HG03558 (cell line): ENCODE measurements around the gene RBFOX1.

Source experiments
- ATAC-seq: cut with Tn5 transposase; IDR thresholded peaks from one replicate; pipeline ENCODE4 v1.9.1; 2021; ENCODE audit warnings: moderate number of reproducible peaks; ENCODE audit not compliant: unreplicated experiment; ENCODE audit errors: extremely low read depth

Gene RBFOX1

DNA sequence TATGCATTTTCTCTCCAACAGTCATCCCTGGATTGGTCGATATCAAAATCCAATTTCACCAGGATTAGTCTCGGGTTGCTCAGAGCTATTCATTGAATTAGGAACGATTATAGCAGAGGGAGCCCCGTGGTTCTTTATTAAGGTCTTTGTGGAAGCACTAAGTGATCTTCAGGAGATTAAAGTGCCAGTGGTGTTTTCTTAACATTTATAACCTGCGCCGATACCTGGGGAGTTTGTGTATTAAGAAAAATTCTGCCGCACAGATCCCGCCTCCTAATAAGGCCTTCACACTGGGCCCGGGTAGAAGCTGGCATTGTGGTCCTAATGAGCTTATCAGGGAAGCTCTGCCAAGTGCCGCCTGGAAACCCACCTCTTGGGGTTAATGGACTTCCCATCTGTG lies 238.7 kb downstream of the RBFOX1 start:
- no peak for ATAC-seq

DNA sequence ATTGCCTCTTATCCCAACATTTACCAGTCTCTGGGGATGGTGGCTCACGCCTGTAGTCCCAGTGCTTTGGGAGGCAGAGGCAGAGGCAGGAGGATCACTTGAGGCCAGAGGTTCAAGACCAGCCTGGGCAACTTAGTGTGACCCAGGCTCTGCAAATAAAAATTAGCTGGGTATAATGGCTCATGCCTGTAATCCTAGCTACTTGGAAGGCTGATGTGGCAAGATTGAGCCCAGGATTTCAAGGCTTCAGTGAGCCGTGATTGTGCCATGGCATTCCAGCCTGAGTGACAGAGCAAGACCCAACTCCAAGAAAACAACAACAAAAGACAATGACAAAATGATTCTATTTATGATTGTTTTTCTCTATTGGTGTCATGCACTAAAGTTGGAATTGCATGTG lies 244.9 kb downstream of the RBFOX1 start:
- no peak for ATAC-seq

DNA sequence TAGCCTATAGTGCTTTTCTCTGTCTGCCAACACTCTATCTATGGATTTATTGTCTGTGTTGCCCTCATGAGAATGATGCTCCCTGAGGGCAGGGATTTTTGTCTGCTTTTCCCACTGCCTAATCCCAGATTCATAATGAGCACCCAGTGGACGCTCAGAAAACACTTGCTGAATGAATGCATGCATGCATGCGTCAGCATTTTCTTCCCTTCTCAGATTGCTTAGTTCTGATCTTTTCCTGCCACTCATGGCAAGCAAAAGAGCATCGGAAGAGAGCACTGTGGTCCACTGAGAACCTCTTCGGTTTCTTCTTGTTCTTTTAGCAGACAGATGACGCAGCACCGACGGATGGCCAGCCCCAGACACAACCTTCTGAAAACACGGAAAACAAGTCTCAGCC lies 246.8 kb downstream of the RBFOX1 start:
- ATAC-seq: no peak

DNA sequence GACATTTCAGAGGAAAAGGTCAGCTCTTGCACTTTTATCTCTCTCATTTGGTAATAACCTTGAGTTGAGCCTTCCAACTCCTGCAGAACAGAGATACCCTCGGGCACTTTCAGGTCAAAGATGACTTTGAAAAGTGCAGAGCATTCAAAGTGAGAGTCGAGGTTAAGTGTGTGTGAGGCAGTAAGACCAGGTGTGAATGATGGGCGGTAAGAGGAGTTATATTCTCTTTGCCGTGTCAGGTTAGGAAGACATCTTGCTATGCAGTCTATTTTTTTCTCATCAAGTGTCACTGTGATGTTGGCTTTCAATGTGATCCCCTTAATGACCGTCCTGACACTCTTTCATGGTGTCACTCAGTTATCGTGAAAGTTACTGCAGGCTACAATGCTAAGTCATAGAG lies 248.5 kb downstream of the RBFOX1 start:
- ATAC-seq: no peak

DNA sequence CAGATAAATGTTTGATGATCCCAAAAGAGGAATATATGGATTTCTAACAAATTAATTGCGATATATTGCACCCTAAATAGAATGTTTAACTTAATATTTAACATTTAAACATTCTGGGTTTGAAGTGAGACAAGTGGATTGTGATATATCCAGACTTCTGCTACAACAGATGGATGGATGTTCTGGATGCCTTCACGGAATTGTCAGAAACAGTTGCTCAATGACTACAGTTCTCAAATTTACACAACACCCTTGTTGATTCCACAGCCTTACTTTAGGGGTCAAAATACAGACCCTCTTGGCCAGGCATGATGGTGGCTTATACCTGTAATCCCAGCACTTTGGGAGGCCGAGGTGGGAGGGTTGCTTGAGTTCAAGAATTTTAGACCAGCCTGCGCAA lies 250.8 kb downstream of the RBFOX1 start:
- no peak for ATAC-seq

DNA sequence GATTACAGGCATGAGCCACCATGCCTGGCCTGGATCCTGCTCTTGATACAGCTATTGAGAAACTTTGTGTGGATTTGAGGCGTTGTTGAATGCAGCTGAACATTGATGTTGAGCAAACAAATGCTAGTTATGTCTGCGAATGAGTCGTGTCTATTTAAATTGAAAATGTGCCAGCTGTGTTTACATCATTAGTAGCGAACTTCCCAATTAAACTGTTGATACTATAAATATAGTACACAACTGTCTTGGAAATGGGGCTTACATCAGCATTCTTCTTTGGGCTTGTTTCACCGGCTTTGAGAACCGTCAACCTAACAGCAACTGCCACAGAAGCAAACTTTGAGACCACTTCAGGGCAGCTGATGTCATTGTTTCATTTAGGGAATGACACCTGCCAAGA lies 251.9 kb downstream of the RBFOX1 start:
- no peak for ATAC-seq

DNA sequence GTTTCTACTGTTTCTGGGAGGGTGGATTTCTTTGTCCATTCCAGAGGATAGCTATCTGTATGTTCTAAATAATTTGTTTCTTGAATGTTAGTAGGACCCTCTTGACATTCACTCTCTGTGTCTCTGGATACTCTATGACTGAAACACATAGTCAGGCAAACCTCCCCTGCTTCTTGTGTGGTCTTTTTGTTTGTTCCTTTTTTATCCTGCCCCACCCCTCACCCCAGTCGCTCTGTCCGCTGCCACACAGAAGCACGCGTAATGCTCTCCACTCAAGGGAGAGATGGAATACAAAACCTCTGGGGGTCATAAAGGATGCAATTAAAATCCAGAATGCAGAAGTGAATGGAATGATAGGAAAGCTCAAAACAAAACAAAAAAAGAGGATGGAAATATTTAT lies 253.1 kb downstream of the RBFOX1 start:
- no peak for ATAC-seq

DNA sequence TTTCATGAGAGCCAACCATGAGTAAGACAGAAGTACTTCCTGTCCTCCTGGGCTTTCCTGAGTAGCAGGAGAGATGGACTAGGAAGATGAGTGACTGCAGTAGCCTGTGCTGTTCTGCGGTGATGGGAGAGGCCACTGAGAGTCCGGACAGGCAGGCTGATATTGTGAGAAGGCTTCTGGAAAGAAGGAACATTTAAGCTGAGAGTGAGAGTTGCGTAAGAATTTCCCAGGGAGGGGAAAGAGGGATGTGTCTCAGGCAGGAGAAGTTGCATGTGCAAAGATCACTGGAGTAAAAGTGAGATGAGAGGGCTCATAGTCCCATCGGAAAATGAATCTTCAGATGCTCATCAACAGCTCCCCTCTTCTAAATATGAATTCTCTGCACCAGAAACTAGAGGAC lies 258.3 kb downstream of the RBFOX1 start:
- ATAC-seq: no peak

DNA sequence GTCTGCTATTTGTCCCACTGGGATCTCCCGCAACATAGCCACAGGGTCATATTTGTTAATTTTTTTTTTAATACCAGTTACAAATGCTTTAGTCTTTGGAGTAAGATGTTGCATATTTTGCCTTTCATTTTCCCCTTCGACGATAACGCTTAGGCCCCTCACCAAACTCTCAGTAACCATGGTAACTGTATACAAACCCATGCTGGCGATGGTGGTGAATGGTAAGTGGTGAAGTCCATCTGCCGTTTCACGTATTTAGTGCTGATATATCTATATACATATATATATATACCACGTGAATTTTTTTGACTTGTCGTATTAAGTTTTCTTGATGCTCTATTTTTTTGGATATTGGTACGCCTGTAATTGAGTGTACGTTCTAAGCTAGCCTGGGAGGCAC lies 263.7 kb downstream of the RBFOX1 start:
- no peak for ATAC-seq

DNA sequence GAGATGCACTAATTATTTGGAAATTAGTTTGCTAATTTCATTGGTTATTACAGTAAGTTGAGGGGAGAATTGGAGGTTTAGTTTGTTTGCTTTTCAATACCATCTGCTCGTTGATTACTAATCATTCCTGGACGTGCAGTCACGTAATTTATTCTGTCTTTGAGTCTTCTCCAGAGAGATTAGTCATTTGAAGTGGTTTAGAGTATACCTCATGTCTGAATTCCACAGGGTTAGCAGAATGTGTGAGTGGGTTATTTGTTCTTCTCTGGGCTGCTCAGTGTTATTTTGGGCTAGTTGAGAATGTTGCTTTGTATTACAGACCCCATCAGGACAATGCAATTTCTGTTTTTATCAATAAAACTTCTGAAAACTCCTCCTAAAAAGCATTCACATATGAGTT lies 265.0 kb downstream of the RBFOX1 start:
- ATAC-seq: no peak

DNA sequence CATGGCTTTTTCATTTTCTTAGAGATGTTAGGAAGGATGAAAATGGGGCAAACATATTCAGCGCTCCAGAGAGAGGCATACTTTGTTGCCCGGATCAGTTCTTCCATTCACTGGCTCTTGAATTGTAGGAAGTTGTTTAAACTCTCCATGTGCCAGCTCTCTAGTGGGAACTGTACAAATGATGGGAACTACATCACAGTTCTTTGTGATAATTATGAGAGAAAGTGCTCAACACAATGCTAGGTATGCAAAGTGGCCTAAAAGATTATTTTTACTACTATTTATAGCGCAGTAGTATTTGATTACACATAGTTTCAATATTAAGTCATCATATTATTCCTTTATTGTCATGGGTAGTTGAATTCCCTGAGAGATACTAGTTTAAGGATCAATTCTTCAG lies 268.5 kb downstream of the RBFOX1 start:
- no peak for ATAC-seq

DNA sequence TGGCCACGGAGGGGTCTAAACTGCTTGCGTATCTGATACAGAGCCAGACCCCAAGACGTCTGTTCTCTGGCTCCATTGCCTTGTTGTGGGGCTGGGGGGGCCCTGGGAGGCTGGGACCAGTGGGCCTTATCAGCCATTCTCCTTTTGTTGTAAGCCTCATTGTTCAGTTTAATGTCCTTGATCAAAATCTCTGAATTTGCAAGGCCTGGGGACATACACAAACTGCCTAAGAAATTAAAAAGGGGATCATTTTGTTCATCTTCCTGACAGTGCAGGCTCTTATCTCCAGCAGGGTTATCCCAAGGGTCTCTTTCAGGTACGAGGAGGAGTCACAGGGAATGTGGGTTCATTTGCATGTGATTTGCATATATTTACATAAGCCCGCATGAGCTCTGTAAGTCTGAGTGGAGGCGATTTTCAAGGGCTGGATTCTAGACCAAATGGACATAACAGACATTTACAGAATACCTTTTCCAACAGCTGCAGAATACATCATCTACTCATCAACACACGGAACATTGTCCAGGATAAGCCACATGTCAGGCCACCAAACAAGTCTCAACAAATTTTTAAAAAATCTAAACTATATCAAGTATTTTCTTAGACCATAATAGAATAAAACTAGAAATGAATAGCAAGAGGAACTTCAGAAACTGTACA lies 269.8 kb downstream of the RBFOX1 start:
- no peak for ATAC-seq

DNA sequence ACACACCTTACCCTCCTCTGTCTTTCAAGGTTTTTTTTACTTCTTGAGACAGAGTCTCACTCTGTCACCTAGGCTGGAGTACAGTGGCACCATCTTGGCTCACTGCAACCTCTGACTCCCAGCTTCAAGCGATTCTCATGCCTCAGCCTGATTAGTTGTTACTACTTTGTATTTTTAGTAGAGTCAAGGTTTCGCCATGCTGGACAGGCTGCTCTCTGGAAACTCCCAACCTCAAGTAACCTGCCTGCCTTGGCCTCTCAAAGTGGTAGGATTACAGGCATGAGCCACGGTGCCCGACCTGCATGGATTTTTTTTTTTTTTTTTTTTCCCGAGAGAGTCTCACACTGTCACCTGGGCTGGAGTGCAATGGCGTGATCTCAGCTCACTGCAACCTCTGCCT lies 273.2 kb downstream of the RBFOX1 start:
- no peak for ATAC-seq

DNA sequence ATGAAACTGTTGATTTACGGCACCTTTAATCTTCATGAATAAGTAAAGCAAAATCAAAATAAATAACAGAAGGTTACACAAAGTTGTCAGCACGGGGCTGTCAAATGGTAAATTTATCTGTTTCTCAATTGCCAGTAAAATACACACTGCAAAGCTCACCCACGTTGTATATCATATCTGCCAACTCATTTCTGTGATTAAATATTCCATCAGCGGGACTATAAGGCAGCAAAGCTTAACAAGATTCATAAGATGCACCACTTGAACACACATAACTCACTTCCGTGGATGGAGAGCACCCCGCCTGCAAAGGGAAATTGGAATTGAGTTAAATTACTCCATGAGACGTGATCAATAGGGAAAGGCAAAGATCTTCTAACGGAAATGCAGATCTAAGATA lies 280.0 kb downstream of the RBFOX1 start:
- ATAC-seq: no peak

DNA sequence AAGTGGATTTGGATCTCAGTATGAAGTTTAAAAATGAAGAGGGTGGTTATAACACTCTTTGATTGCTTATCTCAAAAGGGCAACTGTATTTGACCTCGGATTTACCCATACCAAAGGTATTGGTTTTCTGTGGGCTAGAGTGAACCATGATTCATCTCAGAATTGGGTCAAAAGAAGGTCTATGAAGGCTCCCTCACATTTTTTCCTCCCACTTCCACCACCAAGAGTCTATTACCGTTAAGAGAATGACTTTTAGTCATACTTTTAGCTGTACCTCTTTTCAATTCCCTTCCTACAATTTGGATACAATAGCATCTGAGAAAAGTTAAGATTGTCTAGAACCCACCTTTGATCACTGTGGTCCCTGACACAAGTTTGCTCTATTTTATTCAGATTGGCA lies 280.9 kb downstream of the RBFOX1 start:
- ATAC-seq: no peak

DNA sequence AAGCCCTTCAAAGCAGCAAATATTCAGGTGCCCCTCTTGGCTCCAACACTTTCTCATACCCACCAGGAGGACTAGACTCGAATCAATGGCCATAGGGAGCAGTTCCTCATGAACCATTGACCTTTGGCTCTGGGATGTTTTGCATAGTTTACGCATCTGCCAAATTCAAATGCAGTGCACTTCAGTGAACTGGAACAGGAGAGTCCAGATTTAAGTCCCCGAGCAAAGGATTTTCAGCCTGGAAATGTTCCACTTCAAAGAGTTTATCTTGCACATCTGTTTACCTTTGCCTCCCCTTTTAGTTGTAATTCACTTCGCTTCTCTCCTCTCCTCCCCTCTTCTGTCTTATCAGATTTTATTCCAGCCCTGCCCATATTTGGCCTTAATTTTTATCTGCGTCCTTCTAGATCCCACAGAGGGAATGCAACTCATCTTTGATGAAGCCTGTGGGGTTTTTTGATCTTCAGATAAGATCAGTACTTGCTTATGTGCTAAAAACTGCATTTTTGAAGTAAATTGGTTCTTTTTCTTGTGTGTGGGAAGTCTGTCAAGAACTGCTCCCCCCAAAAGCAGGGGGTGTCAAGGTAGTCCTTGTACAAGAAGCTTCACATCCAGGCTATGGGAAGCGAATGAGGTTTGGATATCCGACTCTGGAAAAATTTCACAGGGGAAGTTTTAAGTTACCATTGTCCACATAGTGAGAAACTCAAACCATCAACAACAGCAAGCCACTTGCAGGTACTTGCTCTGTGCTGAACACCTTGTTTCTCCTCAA lies 281.6 kb downstream of the RBFOX1 start:
- no peak for ATAC-seq

DNA sequence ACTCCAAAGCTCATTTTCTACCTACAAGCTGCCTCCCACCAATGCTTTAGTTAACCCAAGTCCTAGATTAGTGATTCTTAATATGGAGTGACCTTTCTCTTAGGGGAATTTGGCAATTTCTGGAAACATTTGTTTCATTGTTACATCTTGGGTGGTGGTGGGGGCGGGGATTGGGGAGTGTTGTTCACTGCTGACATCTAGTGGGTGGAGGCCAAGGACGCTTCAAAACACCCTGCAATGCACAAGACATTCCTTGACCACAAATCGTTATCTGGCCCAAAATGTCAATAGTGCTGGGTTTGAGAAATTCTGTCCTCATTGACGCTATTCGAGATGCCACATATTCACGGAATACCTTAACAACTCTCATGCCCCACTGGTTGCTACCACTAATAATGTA lies 282.9 kb downstream of the RBFOX1 start:
- no peak for ATAC-seq

DNA sequence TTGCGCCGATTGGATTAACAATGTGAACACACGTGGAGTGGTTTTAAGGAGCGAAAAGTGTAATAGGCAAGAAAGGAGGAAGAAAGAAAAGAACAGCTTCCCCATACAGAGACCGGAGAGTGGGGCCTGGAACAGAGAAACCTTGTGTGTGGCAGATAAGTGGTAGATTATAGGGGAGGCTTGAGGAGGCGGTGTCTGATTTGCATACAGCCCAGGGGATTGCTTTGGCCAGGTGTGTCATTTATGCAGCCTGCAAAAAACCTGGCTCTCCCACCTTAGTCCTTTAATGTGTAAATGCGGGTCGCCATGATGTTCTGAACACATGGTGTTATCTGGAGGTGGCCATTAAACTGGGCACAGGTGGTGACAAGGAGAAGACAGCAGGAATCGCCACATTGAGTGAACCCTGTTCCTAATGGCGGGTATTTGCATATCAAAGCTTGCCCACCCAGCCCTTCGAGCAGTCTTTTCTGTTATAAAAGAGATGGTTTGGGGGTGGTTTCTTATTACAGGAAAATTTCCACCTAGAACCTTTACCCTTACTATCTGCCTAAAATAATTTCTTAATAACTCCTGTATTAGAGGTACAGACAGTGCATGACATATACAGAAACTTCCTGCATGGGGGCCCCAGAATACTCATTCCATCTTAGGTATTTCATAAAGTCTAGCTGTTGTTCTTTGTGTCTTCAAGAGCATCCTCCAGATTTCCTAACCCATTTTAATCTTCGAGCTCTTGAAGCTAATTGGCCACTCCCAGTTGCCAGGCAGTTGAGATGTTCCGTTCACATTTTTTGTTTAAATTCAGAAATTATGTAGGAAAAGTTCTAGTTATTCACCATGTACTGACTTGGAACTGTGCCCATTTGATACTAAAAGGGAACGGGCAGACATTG lies 292.5 kb downstream of the RBFOX1 start:
- no peak for ATAC-seq

DNA sequence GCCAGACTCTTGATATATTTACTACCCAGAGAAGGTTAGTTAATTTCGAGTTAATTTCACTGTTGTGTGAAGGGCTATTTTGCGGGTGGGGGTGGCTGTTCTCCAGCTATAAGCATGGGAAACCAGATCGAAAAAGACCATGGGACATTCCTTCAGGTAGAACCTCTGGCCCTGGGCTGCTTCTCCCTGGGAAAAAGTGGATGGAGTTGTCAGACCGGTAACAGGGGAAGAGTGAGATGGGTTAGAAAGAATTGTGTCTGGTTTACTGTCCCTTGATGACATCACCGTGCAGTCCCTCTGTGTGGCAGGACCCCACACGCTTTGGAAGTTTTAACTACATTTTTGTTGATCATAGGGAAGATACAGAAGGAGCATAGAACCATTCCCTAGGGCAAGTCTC lies 296.3 kb downstream of the RBFOX1 start:
- no peak for ATAC-seq

DNA sequence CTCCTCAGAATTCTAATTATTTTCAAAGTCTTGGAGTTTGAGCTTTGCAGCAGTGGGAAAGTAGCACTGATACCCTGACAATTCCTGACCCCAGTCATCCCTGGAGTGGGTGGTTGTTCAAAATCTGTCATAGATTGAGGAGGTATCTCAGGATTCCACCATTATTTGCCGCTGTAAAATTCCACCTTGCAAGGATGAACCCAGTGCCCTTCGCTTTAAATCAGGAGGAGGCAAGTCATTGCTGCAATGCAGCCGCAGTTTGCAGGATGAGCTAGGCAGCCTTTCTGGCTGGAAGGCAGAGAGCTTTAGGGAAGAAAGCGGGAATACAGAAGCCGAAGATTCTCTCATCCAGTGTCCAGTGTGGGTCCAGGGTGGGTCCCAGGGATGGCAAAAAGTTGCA lies 296.9 kb downstream of the RBFOX1 start:
- no peak for ATAC-seq

DNA sequence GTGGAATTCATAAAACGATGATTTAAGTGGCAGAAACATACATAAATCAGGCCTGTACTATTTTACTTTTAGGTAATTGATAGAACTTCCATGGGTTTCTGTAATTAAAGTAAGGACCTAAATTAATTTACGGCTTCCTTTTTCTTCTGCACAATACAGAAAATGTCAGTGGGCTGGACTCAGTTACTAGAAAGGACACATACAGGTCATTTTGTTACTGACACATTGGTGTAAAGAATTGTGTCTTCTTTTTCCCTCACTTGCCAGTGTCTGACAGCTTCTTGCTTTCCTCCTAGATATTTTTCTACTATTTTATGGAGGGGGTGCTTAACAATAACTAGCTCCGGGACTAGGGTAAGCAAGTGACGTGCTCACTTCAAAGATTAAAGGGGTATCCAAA lies 304.8 kb downstream of the RBFOX1 start:
- no peak for ATAC-seq
